GM19455 (cell line): Measurements from ENCODE around the gene AGAP1.

Source experiments
- ATAC-seq: cut with Tn5 transposase; IDR thresholded peaks from one replicate; pipeline ENCODE4 v1.9.1; 2021; ENCODE audit not compliant: unreplicated experiment

The AGAP1 gene

DNA sequence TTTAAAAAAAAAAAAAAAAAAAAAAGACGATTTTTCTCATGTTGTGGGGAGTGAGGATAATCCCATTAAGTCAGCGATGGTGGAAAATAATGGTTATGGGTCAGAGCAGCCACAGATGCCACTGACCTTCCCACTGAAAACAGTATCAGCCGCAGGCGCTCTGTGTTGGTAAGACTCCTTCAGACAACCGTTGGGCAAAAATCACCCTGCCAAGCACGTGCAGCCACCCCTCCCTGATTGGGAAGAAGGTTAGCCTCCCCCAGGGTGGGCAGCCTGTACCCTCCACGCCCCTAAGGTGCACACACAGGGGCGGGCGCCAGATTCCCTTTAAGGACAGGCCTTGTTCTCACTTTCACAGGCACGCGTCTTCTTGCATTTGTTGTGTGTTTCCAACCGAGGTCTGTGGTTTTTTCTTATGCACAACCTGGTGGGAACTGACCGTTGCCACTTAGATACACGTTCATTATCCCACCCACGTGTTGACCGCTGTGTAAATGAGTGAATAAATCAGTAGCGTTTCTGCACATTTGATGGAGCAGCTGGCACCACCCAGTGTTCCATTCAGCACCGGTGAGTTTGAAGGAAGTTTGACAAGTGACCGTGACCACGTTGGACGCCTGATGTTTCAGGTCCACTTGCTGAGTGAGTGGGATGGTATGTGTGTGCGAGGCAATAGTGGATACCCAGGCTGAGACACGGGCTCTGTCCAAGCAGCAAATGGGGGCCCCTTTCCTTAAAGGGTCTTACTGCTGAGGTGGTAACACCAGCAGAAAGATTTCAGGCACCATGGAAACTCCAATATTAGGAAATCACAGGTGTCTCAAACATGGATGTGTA lies 476.6 kb downstream of the AGAP1 start:
- no peak for ATAC-seq

DNA sequence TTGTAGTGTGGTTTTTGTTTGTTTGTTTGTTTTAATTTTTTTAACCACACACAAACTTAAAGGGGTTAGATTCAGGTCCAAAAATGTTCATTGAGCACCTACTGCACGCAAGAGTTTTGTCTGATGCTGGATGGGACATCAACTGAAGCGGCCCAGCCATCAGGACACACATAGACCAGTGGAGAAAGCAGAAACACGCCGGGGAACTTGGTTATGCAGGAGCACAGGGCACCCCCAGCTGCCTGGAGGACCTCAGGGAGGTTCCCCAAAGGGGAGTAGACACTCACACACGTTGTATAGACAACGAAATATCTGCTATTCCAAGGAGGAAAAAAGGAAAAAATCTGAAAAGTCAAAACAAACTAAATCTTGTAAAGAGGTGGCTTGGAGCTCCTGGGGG lies 482.7 kb downstream of the AGAP1 start:
- ATAC-seq = no peak

DNA sequence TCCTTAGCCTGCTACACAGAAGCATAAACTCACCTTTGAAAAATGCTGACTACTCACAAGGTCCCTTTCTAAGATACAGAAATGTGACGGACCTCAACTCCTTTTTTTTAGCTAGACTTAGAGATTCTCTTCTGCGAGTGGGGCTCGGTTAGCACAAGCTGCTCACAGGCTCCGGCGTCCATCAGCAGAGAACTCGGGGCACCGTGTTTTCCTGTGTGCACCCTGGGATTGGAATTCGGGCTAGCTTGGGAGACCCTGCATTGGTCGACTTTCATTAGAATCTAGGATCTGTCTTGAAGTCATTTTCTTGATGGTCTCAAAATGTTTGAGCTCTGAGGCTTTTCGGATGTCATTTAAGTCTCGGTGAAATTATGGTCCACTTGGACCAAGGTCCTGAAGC lies 483.1 kb downstream of the AGAP1 start:
- no peak for ATAC-seq

DNA sequence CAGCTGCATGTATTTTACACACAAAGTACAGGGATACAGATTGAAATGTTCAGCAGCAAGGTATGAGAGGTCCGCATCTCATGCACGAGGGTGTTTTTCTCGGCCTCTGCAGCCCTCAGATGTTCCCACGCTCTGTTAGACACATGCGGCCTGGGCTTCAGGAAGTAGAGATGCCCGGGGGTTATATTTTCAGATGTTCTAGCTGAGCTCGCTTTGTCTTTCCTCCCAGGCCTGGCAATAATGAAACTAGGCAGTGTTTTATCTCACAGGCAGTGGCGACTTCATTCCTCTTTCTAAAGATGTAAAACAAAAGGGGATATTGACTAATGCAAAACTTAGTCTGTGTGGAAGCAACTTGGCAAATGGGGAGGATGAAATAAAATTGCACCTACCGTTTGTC lies 483.6 kb downstream of the AGAP1 start:
- no peak for ATAC-seq

DNA sequence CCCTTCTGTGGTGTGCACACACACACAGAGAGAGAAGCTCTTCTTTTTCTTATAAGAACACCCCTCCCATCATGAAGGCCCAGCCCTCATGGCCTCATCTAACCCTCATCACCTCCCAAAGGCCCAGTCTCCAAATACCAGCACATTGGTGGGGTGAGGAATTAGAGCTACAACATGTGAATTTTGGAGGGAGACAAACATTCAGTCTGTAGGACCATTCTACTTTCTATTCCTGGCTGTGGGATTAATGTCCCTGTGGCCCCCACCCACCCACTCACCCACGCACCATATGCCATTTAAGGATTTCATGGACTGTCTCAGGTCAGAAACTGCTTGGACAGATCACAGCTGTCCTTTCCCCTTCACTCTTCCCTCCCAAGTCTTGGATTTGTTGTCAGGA lies 484.2 kb downstream of the AGAP1 start:
- no peak for ATAC-seq

DNA sequence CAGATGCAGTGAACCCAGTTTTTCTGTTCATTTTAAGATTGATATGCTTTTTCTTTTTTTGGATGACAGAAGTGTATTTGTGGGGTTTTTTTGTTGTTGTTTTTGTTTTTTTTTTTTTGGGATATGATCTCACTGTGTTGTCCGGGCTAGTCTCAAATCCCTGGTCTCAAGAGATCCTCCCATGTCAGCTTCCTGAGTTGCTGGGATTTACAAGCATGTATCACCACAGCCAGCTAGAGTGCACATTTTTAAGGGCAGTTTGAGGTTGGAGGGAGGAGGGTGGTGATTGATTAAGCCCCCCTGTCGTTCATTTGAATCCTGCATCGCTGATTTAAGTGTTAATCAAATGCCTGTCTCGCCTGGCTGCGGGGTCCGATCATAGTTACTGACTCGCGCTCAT lies 485.2 kb downstream of the AGAP1 start:
- ATAC-seq = no peak

DNA sequence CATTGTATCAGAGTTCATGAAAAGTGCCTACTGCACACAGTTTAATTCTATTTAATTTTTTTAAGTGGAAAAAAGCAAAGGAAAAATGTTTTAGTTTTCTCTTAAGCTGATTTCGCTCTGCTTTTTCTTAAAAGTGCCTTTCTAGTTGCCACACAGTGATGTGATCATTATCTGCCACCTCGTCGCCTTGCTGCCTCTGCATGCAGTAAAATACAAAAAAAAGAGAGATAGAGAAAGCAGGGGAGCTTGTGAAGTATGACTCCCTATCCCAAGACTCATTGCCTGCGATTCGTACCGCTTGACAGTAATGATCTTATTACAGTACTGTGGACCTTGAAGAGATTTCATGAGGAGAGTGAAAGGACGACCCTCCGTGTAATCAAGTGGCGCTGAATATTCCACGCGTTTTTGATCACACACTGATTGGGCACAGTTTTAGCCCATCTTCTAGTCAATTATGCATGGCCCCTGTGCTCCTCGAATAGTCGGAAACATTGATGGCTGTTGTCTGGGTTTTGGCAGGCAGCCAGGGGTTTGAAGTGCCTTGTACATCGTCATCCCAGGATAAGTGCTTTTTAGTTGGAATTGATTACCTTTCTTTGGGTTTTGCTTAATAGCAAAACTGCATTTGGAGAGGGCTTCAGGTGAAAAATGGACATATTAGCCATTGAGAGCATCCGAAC lies 486.1 kb downstream of the AGAP1 start:
- no peak for ATAC-seq

DNA sequence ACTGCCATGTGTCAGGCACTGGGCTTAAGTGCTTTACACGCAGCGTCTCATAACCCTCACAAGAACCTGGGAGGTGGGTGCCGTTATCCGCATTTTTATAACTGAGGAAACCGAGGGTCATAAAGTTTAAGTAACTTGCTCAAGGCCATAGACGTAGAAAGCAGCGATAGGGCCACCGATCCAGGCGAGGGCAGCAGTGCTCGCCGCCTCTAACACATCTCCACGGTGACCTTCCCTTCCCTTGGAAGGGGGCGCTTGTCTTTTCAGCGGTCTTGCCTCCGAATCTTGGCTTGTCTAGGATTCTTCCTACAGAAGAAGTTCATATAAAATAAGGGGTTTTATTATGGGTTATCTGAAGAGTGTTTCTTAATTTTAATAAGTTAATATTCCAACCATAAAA lies 487.8 kb downstream of the AGAP1 start:
- ATAC-seq = no peak

DNA sequence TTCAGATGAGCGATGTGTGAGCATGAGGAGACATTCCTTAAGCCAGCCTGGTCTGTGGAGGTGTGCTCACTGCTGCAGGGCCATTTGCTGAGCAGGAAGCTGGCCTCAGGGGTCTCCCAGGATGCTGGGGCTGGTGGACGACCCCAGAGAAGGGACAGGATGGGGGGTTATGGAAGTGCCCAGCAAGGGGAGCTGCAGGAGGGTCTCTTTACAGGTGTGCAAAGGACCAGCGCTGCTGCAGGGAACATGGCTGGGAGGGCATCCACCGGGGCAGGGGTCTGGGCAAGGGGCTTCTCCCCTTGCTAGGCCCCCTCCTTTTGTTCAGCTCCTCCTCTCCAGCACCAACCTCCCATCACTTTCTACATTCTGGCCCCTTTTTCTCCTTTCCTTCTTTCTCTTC lies 489.2 kb downstream of the AGAP1 start:
- no peak for ATAC-seq

DNA sequence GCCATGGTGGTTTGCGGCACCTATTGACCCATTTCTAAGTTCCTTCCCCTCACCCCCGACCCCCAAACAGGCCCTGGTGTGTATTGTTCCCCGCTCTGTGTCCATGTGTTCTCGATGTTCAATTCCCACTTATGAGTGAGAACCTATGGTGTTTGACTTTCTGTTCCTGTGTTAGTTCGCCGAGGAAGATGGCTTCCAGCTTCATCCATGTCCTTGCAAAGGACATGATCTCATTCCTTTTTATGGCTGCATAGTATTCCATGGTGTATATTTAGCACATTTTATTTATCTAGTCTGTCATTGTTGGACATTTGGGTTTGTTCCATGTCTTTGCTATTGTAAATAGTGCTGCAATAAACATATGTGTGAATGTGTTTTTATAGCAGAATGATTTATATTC lies 490.7 kb downstream of the AGAP1 start:
- no peak for ATAC-seq

DNA sequence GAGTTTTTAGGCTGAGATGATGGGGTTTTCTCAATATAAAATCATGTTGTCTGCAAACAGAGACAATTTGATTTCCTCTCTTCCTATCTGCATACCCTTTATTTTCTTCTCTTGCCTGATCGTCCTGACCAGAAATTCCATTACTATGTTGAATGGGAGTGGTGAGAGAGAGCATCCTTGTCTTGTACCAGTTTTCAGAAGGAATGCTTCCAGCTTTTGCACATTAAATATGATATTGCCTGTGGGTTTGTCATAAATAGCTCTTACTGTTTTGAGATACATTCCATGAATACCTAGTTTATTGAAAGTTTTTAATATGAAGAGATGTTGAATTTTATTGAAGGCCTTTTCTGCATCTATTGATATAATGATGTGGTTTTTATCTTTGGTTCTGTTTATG lies 492.5 kb downstream of the AGAP1 start:
- ATAC-seq = no peak

DNA sequence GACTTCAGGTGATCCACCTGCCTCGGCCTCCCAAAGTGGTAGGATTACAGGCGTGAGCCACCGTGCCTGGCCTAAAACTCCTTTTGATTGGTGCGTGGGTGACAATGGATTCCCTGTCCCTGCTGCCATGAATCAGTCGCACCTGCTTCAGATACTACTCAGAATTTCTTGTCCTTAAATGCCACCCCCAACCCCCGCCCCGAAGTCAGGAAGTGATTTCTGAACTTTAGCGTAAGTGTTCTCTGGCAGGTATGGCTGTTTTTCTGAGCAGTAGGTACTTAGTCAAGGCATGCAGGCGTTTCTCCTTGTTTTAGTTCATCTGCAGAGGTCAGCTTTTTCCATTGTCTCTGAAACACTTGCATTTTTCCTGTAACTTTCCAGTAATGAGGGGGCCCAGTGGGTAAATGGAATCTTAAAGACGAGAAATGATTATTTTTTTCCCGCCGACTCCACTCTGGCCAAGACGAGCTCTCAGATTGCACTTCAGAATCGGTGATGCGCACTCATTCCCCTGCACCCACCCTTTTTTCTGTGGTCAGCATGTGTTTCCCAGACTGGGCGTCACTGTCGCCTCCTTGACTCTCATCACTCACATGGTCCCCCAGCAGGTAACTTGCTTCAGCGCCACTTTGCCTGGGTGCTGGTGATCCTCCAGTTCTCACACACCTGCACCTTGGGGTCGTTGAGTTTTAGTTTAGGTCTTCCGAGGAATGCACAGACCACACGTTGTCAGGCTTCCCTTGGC lies 494.6 kb downstream of the AGAP1 start:
- no peak for ATAC-seq

DNA sequence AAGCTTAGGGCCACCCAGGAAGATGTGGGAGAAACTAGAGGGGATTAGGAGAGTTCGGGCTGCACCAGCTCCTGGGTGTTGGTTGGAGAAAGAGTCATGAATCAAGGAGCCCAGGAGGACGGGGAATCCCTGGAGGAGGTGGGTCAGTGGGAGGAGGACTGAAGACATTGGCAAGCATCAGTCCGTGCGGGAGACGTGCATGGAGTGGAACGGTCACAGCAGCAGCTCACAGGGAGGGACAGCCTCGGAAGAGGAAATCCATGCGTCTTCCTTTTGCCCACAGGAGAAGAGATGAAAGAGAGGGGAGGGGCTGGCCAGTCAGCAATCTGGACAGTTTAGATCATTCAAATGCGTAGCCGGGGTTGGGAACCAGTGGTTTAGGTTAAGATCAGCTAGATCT lies 495.7 kb downstream of the AGAP1 start:
- no peak for ATAC-seq

DNA sequence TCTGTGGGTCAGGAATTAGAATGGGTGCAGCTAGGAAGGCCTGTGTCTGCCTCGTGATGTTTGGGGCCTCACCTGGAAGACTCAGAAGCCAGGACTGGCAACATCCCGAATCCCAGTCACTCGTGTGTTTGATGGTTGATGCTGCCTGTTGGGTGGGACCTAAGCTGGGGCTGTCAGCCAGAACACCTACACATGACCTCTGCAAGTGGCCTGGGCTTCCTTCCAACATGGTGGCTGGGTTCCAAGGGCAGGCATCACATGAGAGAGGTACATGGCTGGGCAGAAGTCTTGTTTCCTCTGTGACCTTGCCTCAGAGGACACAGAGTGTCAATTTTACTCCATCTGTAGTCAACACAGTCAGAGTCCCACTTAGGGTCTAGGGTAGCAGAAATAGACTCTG lies 496.5 kb downstream of the AGAP1 start:
- no peak for ATAC-seq

DNA sequence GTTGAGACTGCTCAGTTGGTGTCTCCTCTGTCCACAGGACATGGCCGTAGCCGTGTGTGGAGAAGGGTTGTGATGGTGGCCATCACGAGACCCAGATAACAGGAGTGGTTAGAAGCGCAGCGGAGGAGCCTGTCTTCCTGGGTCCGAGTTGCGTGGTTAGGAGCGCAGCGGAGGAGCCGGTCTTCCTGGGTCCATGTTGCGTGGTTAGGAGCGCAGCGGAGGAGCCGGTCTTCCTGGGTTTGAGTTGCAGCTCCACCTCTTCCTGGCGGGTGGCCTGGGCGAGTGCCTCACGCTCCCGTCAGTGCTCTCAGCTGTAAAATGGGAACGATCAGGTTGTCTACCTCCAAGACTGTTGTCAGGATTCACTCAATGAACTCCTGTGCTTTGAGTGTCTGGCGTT lies 498.2 kb downstream of the AGAP1 start:
- ATAC-seq = no peak

DNA sequence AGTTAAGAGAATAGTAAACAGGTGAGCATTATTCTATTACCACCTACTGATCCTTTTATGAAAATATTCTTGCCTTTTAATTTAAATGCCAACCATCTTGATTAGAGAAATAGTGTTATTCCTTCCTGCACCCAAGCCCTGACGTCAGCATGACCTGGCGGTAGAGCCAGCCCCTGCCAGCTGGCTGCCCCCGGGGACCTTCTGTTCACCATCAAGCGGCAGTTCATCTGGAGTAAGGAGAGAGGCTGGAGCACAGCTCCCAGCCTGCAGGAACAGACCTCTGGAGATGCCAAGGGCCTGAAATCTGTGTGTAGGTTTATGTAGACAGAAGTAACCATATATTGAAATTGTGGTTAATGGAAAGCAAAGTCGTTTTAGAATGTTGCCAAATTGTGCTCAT lies 502.6 kb downstream of the AGAP1 start:
- ATAC-seq = no peak

DNA sequence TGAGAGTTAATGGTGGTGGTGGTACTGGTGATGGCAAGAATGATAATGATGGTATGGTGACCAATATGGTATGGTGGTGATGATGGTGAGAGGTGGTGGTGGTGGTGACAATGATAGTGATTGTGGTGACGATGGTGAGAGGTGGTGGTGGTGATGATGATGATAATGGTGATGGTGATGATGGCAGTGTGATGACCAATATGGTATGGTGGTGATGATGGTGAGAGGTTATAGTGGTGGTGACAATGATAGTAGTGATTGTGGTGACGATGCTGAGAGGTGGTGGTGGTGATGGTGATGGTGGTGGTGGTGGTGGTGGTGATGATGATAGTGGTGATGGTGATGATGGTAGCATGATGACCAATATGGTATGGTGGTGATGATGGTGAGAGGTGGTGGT lies 505.2 kb downstream of the AGAP1 start:
- no peak for ATAC-seq

DNA sequence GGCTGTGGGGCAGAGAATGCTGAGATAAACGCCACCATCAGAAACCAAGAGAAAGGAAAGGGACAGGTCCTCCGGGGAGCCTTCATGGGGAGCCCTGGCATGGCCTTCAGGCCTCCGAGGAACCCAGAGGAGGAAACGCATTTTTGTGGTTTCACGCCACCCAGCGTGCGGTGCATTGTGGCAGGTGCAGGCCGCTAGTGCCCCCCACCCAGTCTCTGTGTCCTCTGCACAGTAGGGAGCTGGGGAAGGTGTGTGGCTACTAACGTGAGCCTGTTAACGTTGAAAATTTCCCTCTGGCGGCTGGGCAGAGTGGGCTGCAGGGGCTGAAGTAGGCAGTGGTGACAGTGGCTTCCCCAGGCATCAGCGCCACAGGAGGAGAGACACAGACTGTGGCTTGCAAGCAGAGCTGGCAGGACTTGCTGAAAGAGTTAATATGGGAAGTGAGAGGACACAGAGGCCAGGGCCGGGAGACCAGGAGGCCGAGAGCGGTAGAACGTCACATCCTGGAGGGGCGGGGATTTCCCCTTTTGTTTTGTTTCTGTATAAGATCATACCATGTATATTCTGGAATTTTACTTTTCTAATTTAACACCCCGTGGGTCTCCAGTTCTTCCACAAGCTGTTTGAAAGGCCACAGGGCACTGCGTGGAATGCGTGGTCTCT lies 507.5 kb downstream of the AGAP1 start:
- ATAC-seq = no peak

DNA sequence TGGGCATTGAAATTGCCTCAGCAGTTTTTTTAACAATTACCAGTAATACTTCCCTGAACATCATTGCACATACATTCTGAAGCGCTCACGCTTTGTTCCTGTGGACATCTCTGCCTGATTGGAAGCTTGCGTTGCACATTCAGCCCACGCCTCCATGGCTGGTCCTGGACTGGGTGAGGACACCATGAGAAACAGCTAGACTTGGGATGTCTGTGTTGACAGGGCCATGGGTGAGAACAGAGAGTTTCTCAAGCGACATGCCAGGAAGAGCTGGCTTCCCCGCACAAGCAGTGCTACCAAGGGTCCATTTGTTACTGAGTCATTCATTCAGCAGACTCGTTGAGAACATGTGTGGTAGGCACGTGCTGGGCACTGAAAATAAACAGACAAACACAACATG lies 508.0 kb downstream of the AGAP1 start:
- no peak for ATAC-seq

DNA sequence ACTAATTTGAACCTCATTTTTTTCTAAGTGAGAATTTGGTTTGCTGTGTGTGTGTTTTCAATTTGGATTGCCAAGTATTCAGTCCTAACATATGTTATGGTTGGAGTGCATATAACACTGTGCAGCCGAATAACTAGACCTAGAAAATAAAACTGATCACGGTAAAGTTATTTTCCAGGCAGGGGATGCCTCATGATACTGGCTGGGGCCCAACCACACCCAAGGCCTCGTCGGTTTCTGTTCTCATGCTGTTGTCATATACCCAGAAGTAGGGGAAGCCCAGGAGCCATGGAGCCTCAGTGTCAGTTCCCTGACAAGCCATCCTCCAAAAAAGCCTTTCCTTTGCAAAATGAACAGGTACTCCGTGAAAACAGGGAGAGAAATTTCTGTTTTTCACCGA lies 514.2 kb downstream of the AGAP1 start:
- ATAC-seq = no peak

DNA sequence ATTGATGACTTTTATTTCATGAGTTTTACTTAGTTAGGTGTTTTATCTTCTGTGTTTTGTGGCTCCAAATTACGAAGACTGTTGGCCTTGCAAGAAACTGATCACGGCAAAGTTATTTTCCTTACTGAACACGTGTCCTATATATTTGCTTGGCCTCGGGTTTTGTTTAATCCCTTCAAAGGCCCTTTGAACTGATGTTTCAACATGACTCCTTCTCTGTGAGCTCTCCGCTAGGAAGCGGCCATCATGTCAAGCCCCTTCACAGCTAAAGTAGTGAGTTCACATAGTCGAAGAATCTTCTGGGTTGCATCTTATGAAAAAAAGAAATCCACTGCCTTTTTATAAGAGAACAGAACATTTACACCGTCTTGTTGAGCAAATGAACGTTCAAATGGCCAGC lies 515.0 kb downstream of the AGAP1 start:
- ATAC-seq = no peak
